Islet of Langerhans (tissue), 1 donor: ENCODE data around the gene CNNM4.
"Not testable (repeated sequence)": the region's sequence is repeated elsewhere in the genome, so short reads cannot be mapped to it uniquely, and the experiment has no call there.

Experiments used
- FAIRE-seq: peaks from one replicate; lab custom pipeline; 2011; peaks lifted over from hg19 to GRCh38; lab: Jason Lieb, UNC

CNNM4 gene

GRCh38 chr2:96795076-96795475 is 34.4 kb downstream of the CNNM4 start:
- FAIRE-seq: no peak

- not testable (repeated sequence) for FAIRE-seq
Measured at GRCh38 chr2:96796497-96796896, 35.8 kb downstream of the CNNM4 start.

DNA sequence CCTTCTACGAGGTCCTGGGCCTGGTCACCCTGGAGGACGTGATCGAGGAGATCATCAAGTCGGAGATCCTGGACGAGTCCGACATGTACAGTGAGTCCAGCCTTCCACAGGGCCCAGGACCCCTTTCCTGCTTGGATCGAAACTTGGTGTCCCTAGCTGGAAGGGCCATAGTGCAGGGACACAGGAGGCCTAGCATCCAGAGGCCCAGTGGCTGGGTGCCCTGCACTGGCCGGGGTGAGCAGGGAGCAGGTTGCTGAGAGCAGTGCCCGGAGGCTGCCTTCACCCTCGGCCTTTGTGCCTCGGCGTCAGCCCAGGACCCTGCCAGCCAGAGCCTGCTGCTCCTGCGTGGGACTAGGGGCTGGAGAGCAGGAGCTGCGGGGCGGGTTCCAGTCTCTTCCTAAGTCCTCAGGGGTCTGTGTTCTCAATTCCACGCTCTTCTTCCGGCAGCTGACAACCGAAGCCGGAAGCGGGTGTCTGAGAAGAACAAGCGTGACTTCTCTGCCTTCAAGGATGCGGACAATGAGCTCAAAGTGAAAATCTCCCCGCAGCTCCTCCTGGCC is 36.4 kb downstream of the CNNM4 start:
- FAIRE-seq: no peak

- no peak for FAIRE-seq
Measured at GRCh38 chr2:96798733-96799622, 38.3 kb downstream of the CNNM4 start.

DNA sequence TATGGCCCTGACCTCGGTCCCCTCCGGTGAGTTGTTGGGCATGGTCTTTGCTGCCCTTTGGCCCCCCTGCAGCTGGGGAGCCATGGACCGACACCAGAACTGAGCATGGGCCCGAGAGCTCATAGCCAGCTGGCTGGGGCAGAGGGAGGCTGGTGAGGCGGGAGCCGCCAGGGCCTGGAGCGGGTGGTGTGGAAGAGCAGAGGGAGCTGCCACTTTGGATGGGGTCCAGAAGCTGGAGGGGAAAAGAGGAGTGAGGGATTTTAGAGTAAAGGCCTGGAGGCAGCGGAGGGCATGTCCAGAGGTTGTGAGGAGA is 38.9 kb downstream of the CNNM4 start:
- no peak for FAIRE-seq

- FAIRE-seq: no peak
Measured at GRCh38 chr2:96800061-96801004, 39.6 kb downstream of the CNNM4 start.

GRCh38 chr2:96801005-96801785 is 40.5 kb downstream of the CNNM4 start:
- FAIRE-seq: peak; percentile 62

DNA sequence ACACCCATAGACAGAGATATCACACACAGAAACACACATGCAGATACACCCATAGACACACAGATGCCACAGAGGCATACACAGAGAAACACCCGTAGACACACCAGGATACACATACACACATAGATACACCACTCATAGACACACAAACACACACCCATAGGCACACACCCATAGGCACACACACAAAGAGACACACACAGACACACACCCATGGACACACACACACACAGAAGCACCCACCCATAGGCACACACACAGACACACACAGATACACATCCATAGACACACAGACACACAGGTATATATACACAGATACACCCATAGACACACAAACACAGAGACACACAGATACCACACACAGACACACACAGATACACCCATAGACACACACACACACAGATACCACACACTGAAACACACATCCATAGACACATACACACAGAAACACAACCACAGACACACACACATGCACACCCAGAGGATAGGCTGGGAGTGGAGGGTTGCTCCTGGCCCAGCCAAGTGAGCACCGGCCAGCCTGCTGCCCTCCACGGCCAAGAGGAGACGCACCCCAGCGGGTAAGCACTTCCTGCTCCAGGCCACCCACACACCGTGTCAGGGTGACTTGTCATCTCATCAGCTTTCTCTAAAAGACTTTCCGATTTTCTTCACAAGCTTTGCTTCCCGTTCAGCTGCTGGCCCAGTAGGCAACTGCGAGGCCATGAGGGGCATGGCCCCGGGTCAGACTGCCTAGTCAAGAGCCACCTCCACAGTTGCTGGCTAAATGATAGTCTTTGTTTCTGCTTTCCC is 41.3 kb downstream of the CNNM4 start:
- no peak for FAIRE-seq

DNA sequence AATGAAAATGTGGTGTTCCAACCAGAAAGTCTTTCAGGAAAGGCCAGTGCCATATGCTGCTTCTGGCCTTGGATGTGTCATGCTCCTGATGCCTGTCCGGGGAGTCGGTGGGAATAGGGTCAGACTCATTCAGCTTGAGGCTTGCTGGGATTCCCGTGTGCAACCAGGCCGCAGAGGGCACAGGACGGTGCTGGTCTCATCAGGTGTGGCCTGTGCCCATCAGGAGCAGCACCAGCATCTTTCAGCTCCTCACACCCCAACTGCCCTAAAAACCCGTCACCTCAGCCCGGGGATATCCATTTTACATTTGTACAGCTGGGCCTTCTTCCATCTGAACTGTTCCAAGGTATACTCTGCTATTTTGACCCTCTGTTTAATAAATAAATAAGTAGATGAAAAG is 42.0 kb downstream of the CNNM4 start:
- FAIRE-seq: no peak

DNA sequence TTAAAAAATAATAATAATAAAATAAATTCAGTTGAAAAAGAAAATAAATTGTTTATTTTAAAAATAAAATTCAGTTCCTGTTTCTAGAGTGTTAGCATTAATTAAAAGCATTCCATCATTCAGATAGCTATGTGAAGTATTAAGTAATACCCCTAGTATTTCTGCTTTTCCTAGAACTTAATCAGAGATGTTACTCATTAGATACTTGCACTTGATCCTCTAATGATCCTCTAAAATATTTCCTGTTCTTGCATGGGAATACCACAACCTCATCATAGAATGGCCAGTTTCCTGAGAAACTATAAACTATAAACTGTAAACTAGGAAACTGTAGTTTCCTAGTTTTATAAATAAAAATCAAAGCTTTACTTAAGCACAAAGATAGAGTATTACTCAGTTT is 44.3 kb downstream of the CNNM4 start:
- FAIRE-seq: no peak

- FAIRE-seq: not testable (repeated sequence)
Measured at GRCh38 chr2:96805946-96806345, 45.2 kb downstream of the CNNM4 start.

GRCh38 chr2:96806468-96807126 is 45.9 kb downstream of the CNNM4 start:
- no peak for FAIRE-seq

DNA sequence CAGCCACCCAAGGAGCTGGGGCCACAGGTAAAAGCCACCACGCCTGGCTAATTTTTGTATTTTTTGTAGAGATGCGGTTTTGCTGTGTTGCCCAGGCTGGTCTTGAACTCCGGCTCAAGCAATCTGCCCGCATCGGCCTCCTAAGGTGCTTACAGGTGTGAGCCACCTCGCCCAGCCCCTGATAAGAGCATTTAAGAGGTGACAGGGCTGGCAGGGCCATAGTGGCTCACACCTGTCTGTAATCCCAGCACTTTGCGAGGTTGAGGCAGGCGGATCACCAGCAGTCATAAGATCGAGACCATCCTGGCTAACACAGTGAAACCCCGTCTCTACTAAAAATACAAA is 46.4 kb downstream of the CNNM4 start:
- no peak for FAIRE-seq

DNA sequence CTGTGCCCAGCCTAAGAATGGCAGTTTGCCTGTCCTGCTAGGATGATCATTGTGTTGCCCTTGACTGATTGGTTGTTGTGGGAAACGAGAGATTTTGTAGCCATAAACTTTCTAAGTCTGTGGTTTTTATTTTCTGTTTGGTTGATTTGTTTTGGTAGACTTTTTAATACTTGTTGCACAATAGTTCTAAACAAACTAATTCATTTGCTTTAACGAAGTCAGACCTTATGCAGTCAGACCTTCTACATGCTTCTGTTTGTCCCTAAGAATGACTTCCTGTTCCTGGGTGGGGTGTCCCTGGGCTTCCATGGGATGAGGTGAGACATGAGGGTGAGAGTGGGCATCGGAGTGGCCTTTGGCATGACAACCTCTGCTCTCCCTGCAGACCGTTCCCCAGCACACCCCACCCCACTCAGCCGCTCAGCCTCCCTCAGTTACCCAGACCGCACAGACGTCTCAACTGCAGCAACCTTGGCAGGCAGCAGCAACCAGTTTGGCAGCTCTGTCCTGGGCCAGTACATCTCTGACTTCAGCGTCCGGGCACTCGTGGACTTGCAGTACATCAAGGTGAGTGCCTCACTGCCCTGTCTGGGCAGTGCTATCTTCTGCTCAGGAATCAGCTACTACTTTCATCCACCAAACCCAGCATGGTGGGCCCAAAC is 47.6 kb downstream of the CNNM4 start:
- FAIRE-seq: no peak

DNA sequence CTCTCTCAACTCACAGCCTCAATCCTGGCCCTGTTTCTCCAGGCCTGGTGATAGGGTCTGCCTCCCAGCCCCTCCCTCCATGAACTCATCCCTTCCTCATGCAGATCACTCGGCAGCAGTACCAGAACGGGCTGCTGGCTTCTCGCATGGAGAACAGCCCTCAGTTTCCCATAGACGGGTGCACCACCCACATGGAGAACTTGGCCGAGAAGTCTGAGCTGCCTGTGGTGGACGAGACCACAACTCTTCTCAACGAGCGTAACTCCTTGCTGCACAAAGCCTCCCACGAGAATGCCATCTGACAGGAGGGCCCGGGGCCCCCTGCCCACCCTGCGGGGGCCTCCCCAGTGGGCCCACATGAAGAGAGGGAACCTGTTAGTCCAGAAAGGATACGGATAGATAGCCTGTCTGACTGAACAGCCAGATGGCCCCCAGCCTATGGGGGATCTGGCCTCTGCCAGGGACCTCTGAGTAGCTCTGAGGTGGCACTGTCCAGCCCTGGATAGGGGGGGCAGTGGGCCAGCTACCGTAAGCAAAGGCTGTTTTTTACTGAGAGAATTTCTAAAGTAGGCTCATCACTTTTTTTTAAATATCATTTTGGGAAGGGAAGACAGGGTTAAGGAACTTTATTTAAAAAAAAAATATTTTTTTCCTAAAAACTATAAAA is 48.6 kb downstream of the CNNM4 start:
- FAIRE-seq: no peak

DNA sequence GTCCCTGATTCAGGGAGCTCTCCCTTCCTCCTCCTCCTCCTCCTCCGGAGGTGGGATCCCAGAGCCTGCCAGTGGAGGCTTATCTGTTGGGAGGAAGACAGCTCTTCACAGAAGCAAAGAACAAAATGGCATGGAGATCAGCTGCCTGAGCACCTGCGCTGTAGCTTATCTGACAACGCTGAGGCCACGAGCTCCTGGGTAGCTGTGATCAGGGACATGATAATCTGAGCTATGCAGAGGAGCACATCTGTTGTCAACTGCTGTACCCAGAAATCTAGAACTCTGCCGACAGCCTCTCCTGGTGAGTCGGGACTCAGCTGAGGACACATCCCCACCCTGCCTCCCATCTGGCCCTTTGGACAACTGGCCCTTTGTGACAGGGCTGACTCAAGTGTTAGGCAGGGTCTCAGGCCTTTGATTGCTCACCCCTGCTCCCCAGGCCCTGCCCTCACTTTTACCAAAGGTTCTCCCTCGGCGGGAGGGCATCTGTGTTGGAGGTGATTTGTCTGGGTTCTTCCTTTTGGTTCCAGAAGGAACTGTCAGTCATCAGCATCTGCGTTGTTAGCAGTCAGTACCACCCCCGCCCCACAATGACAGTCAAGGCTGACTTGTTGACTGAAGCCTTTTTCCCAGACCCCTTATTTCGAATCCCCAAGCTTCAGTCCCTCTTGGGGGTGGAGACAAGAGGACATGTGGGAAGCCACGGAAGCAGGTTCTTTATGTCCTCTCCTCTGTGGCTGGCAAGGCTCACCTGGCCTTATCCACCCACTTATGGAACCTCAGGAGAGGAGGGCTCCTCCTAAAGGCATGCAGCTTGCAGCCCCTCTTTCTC is 49.5 kb downstream of the CNNM4 start:
- no peak for FAIRE-seq

DNA sequence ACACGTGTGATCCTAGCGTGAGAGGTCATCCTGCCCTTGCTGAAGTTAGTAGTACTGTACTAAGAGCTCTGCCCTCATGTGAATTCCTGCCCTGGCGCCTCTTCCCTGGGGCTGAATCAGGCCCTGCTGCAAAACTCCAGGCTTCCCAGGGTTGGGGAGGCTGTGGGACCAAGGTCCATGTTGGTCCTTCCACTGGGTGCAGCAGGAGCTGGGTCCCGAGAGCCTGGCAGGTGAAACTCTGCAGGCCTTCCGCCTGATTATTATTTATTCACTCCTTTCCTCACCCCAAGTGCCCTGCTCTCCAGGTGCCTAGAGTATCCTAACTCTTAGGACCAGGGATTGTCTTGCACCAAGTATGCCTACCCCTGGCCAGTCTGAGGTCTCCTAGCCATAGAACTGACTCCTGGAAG is 50.1 kb downstream of the CNNM4 start:
- FAIRE-seq: no peak

- no peak for FAIRE-seq
Measured at GRCh38 chr2:96811917-96812316, 51.2 kb downstream of the CNNM4 start.

GRCh38 chr2:96813656-96814055 is 53.0 kb downstream of the CNNM4 start:
- no peak for FAIRE-seq
